NCI-H2107 (cell line): ENCODE results near the gene HOXC10.

Experiments
- DNase-seq: peaks from one replicate; lab custom pipeline; 2025; lab: John Stamatoyannopoulos, UW

HOXC10 gene

GRCh38 chr12:54029529-54030441 lies 44.8 kb downstream of the HOXC10 start:
- DNase-seq, result no peak

DNA sequence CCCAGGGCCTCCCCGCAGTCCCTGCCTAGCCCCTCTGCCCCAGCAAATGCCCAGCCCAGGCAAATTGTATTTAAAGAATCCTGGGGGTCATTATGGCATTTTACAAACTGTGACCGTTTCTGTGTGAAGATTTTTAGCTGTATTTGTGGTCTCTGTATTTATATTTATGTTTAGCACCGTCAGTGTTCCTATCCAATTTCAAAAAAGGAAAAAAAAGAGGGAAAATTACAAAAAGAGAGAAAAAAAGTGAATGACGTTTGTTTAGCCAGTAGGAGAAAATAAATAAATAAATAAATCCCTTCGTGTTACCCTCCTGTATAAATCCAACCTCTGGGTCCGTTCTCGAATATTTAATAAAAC lies 45.5 kb downstream of the HOXC10 start:
- DNase-seq, result no peak

DNA sequence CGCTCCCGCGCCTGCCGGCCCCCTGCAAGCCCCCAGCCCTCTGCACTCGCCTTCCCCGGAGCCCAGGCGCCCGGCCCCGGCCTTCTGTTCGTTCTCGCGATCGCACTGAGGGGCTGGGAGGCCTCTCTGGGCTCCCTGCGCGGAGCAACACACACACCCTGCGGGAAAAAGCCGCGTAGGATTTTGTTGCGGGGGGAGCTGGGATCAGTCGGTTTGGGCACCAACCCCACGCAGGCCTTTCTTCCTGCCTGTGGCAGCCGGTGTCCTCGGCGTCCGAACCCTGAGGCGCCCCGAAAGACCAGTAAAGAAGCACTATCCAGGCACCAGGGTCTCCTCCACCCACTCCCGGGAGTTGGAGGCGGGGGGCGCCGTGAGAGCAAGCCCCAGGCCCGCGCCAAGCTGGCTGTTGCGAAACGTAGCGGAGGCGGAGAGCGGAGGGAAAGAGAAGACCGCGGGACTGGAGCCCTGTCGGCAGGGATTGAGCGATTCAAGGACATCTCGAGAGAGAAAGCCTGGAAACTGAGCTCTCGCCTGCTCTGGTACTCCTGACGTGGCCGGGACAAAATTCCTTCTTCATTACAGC lies 46.0 kb downstream of the HOXC10 start:
- DNase-seq, result no peak

GRCh38 chr12:54031480-54031879 lies 46.5 kb downstream of the HOXC10 start:
- DNase-seq, result no peak

- no peak for DNase-seq
Observed at GRCh38 chr12:54032086-54032619, 47.2 kb downstream of the HOXC10 start.

GRCh38 chr12:54032627-54033100 lies 47.7 kb downstream of the HOXC10 start, which contains the start of gene HOXC5:
TSS of gene HOXC5 (plus strand) at chr12:54033050. CDS start at chr12:54033123, 73 bp downstream.
- DNase-seq, result peak; percentile 53

DNA sequence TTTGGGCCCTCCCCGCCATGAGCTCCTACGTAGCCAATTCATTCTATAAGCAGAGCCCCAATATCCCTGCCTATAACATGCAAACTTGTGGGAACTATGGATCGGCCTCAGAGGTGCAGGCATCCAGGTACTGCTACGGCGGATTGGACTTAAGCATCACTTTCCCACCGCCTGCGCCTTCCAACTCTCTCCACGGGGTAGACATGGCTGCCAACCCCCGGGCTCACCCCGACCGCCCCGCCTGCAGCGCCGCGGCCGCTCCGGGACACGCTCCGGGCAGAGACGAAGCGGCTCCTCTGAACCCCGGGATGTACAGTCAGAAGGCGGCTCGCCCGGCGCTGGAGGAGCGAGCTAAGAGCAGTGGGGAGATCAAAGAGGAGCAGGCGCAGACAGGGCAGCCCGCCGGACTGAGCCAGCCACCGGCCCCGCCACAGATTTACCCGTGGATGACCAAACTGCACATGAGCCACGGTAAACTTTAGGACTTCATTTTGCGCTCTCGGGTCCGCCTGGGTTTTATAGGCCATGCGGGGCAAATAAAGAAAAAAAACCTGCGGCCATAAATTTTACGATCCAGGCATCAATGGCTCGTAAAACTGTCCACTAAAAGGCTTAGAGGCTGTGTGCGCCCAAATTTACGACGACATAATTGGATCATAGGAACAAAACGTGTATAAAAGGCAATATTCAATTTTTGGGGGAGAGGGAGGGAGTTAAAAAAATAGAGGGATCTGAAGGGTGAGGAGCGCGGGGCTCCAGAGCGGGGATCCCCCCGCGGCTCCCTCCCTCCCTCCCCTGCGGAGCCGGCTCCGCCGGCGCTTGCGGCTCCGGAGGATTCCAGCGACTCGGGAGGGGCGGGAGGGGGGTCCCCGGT lies 48.4 kb downstream of the HOXC10 start:
- no peak for DNase-seq

DNA sequence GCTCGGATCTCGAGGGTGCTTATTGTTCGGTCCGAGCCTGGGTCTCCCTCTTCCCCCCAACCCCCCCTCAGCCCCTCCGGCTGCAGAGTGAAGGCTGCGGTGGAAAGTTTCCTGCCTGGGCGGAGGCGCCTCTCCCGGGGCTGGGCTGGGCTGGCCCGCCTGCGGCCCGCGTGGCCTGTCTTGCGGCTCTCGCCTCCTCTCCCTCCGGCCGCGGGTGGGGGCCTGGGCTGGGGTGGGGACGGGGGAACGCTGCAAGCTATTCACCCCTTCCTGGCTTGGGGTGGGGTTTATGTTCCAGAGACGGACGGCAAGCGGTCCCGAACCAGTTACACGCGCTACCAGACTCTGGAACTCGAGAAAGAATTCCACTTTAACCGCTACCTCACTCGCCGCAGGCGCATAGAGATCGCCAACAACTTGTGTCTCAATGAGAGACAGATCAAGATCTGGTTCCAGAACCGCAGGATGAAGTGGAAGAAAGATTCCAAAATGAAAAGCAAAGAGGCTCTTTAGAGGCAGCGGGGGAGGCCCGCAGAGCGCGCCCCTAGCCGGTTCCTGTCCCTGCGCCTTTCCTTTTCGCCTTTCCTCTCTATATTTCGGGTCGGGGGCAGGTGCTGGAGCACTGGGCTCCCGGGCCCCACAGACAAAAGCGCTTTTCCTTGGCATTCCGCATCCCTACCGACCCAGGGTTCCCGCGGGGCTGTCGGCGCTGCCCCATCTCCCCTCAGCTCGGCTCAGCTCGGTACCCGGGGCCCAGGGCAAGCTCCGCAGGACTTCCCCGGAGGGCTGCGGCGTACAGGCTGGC lies 49.2 kb downstream of the HOXC10 start:
- no peak for DNase-seq

DNA sequence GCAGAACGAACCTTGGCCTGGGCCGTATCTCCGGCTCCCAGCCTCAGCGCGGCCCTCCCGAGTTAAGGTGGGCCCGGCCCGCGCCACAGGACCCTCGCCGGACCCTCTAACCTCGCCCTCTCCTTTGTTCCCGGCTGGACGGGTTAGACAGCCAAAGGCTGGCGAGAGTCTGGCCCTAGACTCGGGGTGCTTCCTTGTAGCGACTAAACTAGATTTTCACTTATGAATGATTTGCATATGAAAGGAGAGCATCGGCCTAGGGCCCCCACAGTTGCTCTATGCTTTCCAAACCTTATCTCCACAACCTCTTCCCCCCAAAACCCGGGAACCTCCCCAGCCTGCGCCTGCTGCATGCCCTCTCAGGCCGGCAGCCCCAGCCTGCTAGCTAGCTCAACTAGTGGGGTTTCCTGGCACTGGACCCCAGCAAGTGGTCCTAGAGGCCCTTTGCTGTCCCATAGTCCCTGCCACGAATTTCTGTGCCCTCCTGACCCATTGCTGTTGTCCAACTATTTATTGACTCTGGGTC lies 49.9 kb downstream of the HOXC10 start:
- no peak for DNase-seq

DNA sequence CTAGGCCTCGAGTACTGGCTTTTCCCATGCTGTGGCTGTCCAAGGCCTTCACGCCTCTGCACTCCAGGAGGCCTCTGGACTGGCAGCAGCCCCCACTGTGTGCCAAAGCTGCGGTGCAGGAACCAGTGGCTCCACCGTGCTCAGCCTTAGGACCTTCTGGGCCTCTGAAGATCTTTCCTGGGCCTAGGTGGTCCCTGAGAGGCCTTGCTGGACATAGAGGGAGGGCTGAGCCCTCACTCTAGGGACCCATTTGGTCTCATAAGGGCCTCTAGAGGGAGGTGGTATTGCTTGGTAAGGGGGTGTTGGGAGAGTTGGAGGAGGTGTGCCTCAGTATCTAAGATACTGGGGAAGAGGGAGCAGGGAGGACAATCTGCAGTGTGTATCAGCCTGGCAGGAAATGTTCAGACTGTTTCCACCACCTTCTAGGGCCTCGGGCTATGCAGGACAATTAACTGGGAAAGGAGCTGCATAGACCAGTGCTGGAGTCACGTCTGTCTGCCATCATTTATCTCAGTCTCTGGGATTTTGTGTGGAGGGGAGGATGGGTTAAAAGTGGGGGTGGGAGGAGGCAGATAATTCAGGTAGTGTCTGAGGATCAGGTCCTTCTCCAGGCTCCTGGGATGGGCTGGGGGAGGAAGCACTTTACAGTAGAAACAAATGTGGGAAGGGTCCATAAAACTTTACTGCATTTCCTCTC lies 50.8 kb downstream of the HOXC10 start:
- DNase-seq, result no peak

DNA sequence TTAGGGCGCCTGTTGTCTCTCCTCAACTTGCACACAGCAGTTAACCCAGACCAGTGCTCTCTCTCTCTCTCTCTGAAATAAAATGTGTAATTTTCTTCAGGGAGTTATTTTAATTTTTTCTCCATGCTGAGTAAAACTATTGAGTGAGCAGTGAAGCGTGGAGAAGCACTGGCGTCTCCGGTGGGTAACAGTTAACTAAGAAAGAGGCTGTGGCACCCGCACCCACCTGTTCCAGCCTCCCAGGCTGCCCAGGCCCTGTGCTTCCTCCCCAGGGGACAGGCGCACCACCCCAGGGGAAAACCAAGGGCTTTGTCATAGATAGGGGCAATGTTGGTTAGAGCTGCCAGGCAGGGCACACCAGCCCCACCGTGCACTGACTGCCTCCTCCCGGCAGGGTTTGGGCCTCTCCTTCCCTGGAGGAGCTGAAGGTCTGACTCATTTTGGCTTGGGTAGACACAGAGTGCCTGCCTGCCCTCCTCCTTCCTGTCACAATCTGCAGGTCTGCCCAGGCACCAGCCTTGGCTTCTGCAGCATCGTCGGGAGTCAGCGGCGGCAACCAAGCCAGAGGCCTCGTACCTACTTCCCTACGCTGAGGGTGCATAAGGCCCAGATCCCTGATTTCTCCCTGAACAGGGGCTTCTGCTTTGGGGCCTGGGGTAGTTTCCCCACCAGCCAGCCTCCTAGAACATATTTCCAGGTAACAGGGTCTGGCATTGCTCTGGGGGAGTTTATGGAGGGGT lies 51.8 kb downstream of the HOXC10 start:
- DNase-seq, result peak; percentile 27

DNA sequence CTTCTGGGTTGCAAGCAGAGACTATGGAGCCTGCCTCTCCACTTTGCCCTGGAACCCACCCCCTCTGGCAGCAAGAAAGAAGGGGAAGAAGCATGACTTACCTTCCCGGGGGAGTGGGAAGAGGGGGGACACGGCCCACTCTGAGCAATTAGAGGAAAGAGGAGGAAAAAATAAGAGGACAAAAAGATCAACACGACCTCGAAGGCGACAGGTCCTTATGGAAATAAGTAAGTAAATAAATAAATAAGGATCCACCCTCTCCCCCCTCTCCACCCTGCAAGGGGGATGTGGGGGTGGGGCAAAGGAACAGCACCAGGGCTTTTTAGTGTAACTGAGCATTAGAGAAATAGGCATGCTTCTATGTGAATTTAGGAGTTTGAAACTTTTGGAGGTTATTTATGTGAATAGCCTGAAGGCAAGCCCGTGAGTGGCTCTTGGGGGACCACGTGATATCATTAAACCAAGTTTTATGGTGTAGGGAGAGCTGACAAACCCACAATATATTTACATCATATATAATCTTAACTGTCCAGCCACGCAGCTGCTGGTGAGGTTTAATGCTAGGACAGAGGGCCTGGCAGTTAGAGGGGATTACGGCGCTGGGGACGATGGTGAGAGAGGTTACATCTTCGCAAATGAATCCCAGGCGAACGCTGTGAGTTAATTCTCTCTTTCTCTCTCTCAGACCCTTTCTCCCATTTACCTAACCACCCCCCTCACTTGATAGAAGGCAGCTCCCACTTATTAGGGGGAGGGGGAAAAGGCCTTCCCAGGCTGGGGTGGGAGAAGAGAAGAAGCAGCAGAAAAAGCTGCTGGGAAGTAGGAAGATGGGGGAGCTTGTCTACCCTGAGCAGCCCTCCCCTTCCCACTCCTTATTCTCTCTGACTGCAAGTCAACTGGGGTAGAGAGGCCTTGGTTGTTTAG lies 52.7 kb downstream of the HOXC10 start:
- DNase-seq, result no peak

- DNase-seq, result no peak
Observed at GRCh38 chr12:54038284-54038870, 53.4 kb downstream of the HOXC10 start.

DNA sequence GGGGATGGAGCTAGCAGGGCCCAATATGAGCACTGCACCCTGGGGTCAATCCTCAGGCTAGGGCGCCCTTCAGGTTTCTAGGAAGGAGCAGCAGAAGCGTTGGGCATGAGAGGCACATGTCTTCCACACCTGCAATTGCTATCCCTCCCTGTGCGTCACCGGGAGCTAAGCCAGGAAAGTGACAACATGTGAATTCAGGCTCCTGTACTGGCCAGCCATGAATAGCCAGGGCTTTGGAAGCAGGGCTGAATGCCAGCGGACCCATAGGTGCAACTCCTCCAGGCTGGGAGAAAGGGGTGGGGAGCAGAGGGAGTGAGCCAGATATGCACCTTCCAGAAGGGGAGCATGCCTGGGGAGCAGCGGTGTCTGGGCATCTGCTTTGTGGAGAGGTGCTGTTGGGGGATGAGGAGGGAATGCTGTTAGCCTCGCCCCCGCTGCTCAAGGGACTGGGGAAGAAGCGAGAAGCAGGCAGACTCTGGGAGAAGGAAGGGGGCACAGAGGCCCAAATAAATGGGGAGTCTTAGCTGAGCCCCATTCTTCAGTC lies 54.0 kb downstream of the HOXC10 start:
- DNase-seq, result no peak

DNA sequence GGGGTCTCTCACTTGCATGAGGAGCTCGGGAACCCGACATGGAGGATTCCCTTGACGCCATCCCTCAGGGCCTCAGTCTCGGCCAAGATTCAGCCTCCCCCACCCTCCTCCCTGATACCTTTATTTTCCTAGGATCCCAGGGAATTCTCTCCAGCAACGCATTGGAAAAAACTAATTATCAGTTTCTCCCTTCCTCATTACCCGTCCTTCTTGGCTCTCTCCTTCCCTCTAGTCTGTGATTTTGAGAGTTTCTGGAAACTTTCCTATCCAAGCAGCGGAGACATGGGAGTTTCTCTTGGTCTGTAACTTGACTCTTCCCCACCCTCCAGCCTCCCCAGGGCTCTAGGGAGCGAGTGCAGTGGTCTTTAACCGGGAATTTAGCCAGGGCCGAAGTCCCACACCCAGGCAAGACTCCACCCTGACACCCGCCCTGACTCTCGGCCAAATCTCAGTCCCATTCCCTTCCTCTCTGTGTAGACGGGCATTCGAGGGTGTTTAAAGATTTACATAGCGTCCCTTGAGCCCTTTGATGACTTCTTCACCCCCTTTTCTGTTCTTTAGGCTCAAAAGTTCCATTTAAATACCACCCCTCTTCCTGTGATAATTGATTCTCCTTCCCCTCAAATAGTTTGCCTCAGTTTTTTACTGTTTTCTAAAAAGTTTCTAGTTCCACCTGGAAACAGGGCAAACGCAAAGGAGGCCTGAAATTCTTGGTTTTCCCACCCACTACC lies 54.6 kb downstream of the HOXC10 start:
- no peak for DNase-seq
